BE2C (cell line): ENCODE results near the gene PDE4DIP. TPM values are rescaled to one million over a fixed set of nuclear protein-coding genes. Genes with fewer than 3 reads are reported as not detected.
"Not testable (repeated sequence)": the region's sequence is repeated elsewhere in the genome, so short reads cannot be mapped to it uniquely, and the experiment has no call there.

Experiments used
- DNase-seq: peaks from one replicate; pipeline ENCODE4 v3.0.0-alpha.2; 2020
- H3K27me3 ChIP-seq: fragments of 250-450 bp; sonication (Bioruptor Pico); 2 replicates; pipeline ENCODE4 v1.5.1; 2020; ENCODE audit warnings: mild to moderate bottlenecking
- H3K36me3 ChIP-seq: fragments of 250-450 bp; sonication (Bioruptor Pico); 2 replicates; pipeline ENCODE4 v1.5.1; 2020; ENCODE audit warnings: mild to moderate bottlenecking
- H3K4me1 ChIP-seq: fragments of 250-450 bp; sonication (Bioruptor Pico); 2 replicates; pipeline ENCODE4 v1.5.1; 2020
- H3K4me3 ChIP-seq: 2 replicates; pipeline ENCODE4 v1.5.1; 2011; ENCODE audit warnings: low read depth, low read length
- H3K9me3 ChIP-seq: fragments of 250-450 bp; sonication (Bioruptor Pico); 2 replicates; pipeline ENCODE4 v1.5.1; 2020
- polyA plus RNA-seq: library from polyadenylated mRNA; unstranded; fragments of >200 nt; gene quantifications from one replicate; pipeline ENCODE4 v1.2.1, GENCODE V29; 2012; ENCODE audit warnings: low read depth, missing spikeins; ENCODE audit not compliant: insufficient read length, insufficient read depth

The PDE4DIP gene
- polyA plus RNA-seq = 17.5 TPM

DNA sequence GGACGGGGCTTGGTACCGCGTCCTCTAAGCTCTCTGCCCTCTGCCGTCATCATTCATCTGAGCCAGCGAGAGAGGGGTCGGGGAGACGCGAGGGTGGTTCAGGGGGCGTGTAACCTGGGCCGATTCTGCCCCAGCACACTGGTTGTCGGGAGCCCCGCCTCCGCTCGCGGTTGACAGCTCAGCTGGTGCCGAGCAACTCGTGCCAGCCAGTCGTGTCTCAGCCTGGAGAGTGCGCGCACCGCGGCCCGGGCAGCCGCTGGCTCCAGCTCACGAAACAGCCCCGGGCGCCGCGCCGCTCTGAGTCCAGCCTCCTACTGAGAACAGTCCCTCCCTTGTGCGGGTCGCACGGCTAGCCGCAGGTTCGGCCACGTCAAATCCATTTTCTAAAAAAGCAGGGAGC lies at the start of gene PDE4DIP:
Gene PDE4DIP (plus strand): TSS at position 209 of the 400 bp plus-strand sequence. CDS start 347 bp downstream, outside the sequence.
- DNase-seq = peak; percentile 14
- H3K27me3 ChIP-seq, H3K4me3 ChIP-seq, H3K36me3 ChIP-seq, H3K9me3 ChIP-seq, H3K4me1 ChIP-seq: not testable (repeated sequence)

DNA sequence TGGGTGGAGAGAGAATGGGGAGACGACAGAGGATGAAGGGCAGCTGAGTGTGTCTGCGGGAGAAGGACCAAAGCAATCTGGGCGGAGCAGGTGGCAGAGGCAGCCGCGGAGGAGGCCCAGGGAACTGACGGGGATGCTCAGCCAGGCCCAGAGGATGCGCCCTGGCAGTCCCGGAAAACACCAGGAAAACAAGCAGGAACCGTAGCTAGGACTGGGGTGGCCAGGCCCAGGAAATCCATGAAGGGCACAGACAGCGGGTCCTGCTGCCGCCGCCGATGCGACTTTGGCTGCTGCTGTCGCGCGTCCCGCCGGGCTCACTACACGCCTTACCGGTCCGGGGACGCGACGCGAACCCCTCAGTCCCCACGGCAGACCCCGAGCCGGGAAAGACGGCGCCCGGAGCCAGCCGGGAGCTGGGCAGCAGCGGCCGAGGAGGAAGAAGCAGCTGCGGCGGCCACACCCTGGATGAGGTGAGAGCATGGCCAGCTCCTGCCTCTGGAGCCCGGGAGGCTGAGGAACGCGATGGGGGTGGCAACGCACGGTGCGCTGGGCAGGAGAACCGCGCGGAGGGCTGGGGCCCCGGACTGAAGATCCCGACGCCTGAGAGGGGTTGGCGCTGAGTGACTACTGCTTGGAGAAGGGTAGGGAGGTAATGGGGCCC lies 35.8 kb upstream of the PDE4DIP start:
- not testable (repeated sequence) for H3K9me3 ChIP-seq, H3K4me3 ChIP-seq, H3K4me1 ChIP-seq, H3K27me3 ChIP-seq, H3K36me3 ChIP-seq, DNase-seq

DNA sequence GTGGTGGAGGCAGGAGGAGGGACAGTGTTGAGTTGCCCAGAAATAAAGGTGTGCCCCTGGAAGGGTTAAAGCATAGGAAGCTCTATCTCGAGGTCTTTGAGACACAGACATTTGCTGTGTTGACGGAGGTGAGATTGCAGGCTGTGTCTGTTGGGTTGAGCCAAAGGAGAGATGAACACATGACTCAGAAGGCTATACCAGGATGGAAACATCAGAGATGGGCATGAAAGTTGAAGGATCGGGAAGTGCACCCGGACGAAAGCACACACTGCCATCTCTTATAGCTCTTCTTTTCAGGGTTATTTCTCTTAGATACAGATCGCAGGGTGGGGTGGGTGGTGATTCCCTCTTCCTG lies 35.3 kb upstream of the PDE4DIP start:
- not testable (repeated sequence) for H3K27me3 ChIP-seq, H3K4me1 ChIP-seq, DNase-seq, H3K4me3 ChIP-seq, H3K9me3 ChIP-seq, H3K36me3 ChIP-seq

- H3K36me3 ChIP-seq, DNase-seq, H3K9me3 ChIP-seq, H3K4me3 ChIP-seq, H3K27me3 ChIP-seq, H3K4me1 ChIP-seq: not testable (repeated sequence)
These were observed 22.0 kb upstream of the PDE4DIP start for GRCh38 chr1:148822180-148822579.

DNA sequence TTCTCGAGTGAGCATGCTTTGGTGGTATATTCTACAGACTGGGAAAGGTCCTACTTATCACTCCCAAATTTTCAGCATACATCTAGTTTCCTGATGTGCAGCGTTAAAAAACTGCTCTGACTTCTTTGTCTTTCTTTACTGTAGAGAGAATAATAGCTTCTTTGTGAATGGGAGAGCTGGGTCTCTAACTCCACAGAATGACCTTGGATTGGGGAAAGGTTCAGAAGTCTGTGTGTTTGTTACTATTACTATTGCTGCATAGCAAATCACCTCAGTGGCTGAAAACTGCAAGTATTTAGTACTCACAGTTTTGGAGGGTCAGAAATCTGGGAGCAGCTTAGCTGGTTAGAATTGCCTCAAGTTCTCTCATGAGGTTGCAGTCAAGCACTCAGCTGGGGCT lies 20.4 kb upstream of the PDE4DIP start:
- not testable (repeated sequence) for H3K36me3 ChIP-seq, DNase-seq, H3K4me3 ChIP-seq, H3K9me3 ChIP-seq, H3K27me3 ChIP-seq, H3K4me1 ChIP-seq

DNA sequence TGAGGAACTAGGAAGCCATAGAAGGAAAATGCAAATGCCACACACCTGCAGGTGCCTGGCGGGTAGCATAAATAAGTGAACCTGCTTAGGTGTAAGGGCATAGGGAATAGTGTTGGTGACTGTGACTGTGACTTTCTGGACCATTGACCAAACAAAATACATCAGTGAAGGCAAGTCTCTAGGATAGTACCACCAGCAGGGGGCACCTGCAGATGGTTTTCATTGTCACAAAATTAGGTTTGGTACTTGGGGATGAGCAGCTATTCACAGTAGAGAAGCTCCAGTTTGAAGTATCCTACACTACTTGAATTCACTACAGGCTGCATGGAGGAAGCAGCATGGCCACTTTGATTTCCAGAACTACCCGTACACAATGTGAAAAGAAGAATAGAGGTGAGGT lies 19.2 kb upstream of the PDE4DIP start:
- H3K36me3 ChIP-seq, H3K4me1 ChIP-seq, H3K9me3 ChIP-seq, H3K27me3 ChIP-seq, H3K4me3 ChIP-seq, DNase-seq: not testable (repeated sequence)

DNA sequence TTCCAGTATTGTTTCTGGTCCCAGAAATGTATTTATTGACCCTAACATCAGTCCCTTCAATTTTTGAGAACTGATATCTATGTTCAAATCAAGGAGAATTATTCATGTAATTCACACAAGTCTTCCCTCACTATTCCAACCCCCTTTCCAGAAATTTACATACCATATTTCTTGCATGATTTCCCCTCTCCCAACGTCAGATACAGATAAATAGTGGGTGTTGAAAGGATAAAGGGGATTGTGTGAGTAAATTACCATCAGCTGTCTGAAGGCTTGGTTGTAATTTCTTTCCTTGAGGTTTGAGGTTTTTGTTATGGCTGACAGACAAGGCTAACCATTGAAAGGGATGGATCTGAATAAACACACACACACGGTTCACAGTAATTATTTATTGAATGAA lies 15.7 kb upstream of the PDE4DIP start:
- not testable (repeated sequence) for H3K9me3 ChIP-seq, H3K4me3 ChIP-seq, H3K27me3 ChIP-seq, H3K36me3 ChIP-seq, DNase-seq, H3K4me1 ChIP-seq

GRCh38 chr1:148828962-148829361 lies 15.3 kb upstream of the PDE4DIP start:
- DNase-seq, H3K4me3 ChIP-seq, H3K36me3 ChIP-seq, H3K27me3 ChIP-seq, H3K4me1 ChIP-seq, H3K9me3 ChIP-seq: not testable (repeated sequence)

- not testable (repeated sequence) for H3K27me3 ChIP-seq, H3K4me1 ChIP-seq, H3K9me3 ChIP-seq, DNase-seq, H3K36me3 ChIP-seq, H3K4me3 ChIP-seq
These were observed 14.9 kb upstream of the PDE4DIP start for GRCh38 chr1:148829365-148829764.

GRCh38 chr1:148841262-148841661 lies 3.0 kb upstream of the PDE4DIP start:
- H3K27me3 ChIP-seq, H3K9me3 ChIP-seq, H3K4me1 ChIP-seq, H3K36me3 ChIP-seq, DNase-seq, H3K4me3 ChIP-seq: not testable (repeated sequence)

GRCh38 chr1:148844651-148845050 lies 423 bp downstream of the PDE4DIP start:
- H3K4me3 ChIP-seq, DNase-seq, H3K4me1 ChIP-seq, H3K9me3 ChIP-seq, H3K27me3 ChIP-seq, H3K36me3 ChIP-seq: not testable (repeated sequence)

- not testable (repeated sequence) for DNase-seq, H3K27me3 ChIP-seq, H3K36me3 ChIP-seq, H3K9me3 ChIP-seq, H3K4me1 ChIP-seq, H3K4me3 ChIP-seq
These were observed 840 bp downstream of the PDE4DIP start for GRCh38 chr1:148845068-148845467.

GRCh38 chr1:148850347-148850746 lies 6.1 kb downstream of the PDE4DIP start:
- not testable (repeated sequence) for H3K4me3 ChIP-seq, H3K9me3 ChIP-seq, DNase-seq, H3K36me3 ChIP-seq, H3K27me3 ChIP-seq, H3K4me1 ChIP-seq

DNA sequence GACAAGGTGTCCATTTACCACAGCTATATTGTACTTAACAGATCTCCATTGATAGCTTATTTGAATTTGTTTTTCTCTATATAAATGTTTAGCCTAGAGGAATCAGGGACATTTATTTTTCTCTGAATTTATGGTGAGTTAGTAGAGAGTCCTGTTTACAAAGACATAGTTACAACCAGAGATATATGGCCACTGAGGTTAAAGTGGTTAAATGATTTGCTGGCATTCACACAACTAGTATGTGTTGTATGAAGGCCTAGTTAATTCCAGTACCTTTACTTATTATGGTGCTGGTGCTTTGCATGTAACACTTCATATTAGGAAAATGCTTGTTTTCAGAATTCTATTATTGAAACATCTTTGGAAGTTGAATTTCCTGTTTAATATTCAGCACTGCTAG lies 6.6 kb downstream of the PDE4DIP start:
- H3K36me3 ChIP-seq, H3K4me3 ChIP-seq, H3K9me3 ChIP-seq, DNase-seq, H3K4me1 ChIP-seq, H3K27me3 ChIP-seq: not testable (repeated sequence)

DNA sequence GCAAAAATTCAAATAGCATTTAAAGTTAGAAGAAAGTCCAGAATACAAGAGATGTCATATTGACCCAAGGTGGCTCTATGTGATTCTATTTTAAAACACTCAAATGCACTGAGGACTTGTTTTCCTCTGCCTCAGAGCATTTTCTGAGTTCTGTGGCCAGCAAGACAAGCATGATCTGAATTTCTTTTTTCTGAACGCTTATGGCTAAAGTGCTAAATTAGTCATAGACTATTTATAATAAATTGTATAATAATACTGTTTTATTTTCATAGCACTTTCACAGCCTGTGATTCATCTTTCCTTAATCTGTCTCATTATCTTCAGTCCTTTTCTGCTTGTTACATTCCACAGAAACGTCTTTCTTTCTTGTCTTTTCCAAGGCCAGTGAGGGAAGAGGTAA lies 7.5 kb downstream of the PDE4DIP start:
- H3K4me1 ChIP-seq, H3K9me3 ChIP-seq, H3K4me3 ChIP-seq, H3K36me3 ChIP-seq, DNase-seq, H3K27me3 ChIP-seq: not testable (repeated sequence)

GRCh38 chr1:148853363-148853762 lies 9.1 kb downstream of the PDE4DIP start:
- H3K4me3 ChIP-seq, H3K9me3 ChIP-seq, H3K27me3 ChIP-seq, H3K36me3 ChIP-seq, DNase-seq, H3K4me1 ChIP-seq: not testable (repeated sequence)

- H3K4me1 ChIP-seq, H3K27me3 ChIP-seq, DNase-seq, H3K9me3 ChIP-seq, H3K36me3 ChIP-seq, H3K4me3 ChIP-seq: not testable (repeated sequence)
These were observed 9.8 kb downstream of the PDE4DIP start for GRCh38 chr1:148854063-148854462.
